Psoas muscle (tissue), 8 donors: ENCODE results near the gene CYSRT1. TPM values are rescaled to one million over a fixed set of nuclear protein-coding genes. Genes with fewer than 3 reads are reported as not detected.
"Not testable (repeated sequence)": the region's sequence is repeated elsewhere in the genome, so short reads cannot be mapped to it uniquely, and the experiment has no call there.

Experiments
- ATAC-seq, 4 donors: fragments of 200-7000 bp; cut with Tn5 transposase; one replicate each; pipeline ENCODE4 v1.9.1; 2020; ENCODE audit warnings: moderate library complexity in 3 of 4, mild to moderate bottlenecking in 2 of 4
- DNase-seq, 2 donors: peaks; one replicate each; pipeline ENCODE4 v3.0.0-alpha.2; 2020
- H3K27ac ChIP-seq: fragments of 200-600 bp; one replicate; pipeline ENCODE4 v1.8.0; 2022
- H3K27me3 ChIP-seq, 3 donors: fragments of 200-600 bp in 1 of 3; one replicate each; pipeline versions ENCODE4 v1.6.1 to v1.8.0; 2013 to 2022; ENCODE audit warnings: low read length in 2 of 3, mild to moderate bottlenecking in 2 of 3, moderate library complexity in 1 of 3; ENCODE audit not compliant: insufficient read depth in 3 of 3
- H3K36me3 ChIP-seq, 2 donors: fragments of 200-600 bp in 1 of 2; one replicate each; pipeline versions ENCODE4 v1.6.1 to v1.8.0; 2013 to 2022; ENCODE audit warnings: low read depth in 1 of 2, mild to moderate bottlenecking in 1 of 2, moderate library complexity in 1 of 2; ENCODE audit not compliant: insufficient read depth in 1 of 2
- H3K4me1 ChIP-seq: fragments of 200-600 bp; one replicate; pipeline ENCODE4 v1.8.0; 2022
- H3K4me3 ChIP-seq: fragments of 200-600 bp; one replicate; pipeline ENCODE4 v1.8.0; 2022; ENCODE audit warnings: mild to moderate bottlenecking
- H3K9me3 ChIP-seq: fragments of 200-600 bp; one replicate; pipeline ENCODE4 v1.8.0; 2022
- CTCF ChIP-seq: fragments of 200-600 bp; IDR thresholded peaks from one replicate; pipeline ENCODE4 v1.8.0; 2022; ENCODE audit warnings: antibody characterized with exemption
- WGBS, 3 donors: extraction: QIAGEN DNeasy Blood & Tissue Kit; methylation state at CpG; one replicate each; pipeline versions ENCODE4 v1.1.6 to v1.1.7; 2013; 5-methylcytosine and 5-hydroxymethylcytosine counted together
- intact Hi-C, 2 donors: fragments of 100-400 bp; cut with DNase I; formaldehyde crosslinking; loops; one replicate each; pipeline versions ENCODE4 v1.11.0 to v1.14.2; 2022
- polyA plus RNA-seq, 3 donors: library from polyadenylated mRNA; stranded (reverse); fragments of 200-250 nt; gene quantifications; one replicate each; pipeline ENCODE4 v1.2.3, GENCODE V29; 2013
- total RNA-seq, 4 donors: library from RNA; stranded (reverse); fragmentation: NEBNext Ultra II Directional in 2 of 4; extraction: Animal tissue kit (Norgen Biotek cat#: 25700) in 2 of 4; gene quantifications; one replicate each; pipeline versions ENCODE4 v1.2.1 to v1.2.4, GENCODE V29; 2021 to 2023
- donor health status: healthy with polysubstance abuse.
- donor health status: DM: no; HTN: no; CAD: no; lungs with moderate emphysema.
- donor health status: Bipolar disorder and iron deficiency.
- donor health status: healthy.
- donor health status: DM: yes; HTN: yes; CAD: no.
- donor health status: DM: no; HTN: no; CAD: no.
- donor health status: DM: no; HTN: no; CAD: no.
- donor health status: DM: yes; HTN: yes; CAD: no.

Gene CYSRT1
- total and polyA plus RNA-seq, 7 donors: 0.08 to 1.1 (median 0.25) TPM; not detected in 1

- 0 to 2% (median 1%) methylated on average over 48 to 67 of the region's 67 CpGs for WGBS, 3 donors
Measured at GRCh38 chr9:137240841-137241489, 16.0 kb downstream of the CYSRT1 start, which contains the start of gene TUBB4B. Gene TUBB4B, plus strand, starts transcription at chr9:137241287. Its CDS starts 74 bp downstream, at chr9:137241361.

GRCh38 chr9:137241490-137242268 lies 16.7 kb downstream of the CYSRT1 start:
- peak; percentile 79 to 88 for DNase-seq
- intact Hi-C loops: no loop called here
- H3K4me1 ChIP-seq: peaks cover 62% of the 10 kb centered on the region
- WGBS, 3 donors: 1 to 2% (median 1%) methylated on average over 36 to 83 of the region's 83 CpGs
- H3K9me3 ChIP-seq: no peaks in the 10 kb centered on the region
- peak overlapping the region; percentile 97 for H3K4me3 ChIP-seq
- H3K27ac ChIP-seq: peak overlapping the region; percentile 98
- no peak for TF ChIP-seq CTCF
- peak; percentile 23 to 48 (median 34) for ATAC-seq
- H3K36me3 ChIP-seq: peaks cover 0 to 23% of the 10 kb centered on the region in 2 donors
- no peaks in the 10 kb centered on the region for H3K27me3 ChIP-seq

More at GRCh38 chr9:137240841-137241489, 16.0 kb downstream of the CYSRT1 start, which contains the start of gene TUBB4B:
- peaks cover 0 to 23% of the 10 kb centered on the region in 2 donors for H3K36me3 ChIP-seq
- peak within 1 kb of the TSS; percentile 98 for H3K27ac ChIP-seq
- peaks cover 63% of the 10 kb centered on the region for H3K4me1 ChIP-seq
- intact Hi-C loops: no loop called here
- ATAC-seq (peak; percentile 80 to 90 (median 84)), DNase-seq (peak; percentile 100)
- H3K4me3 ChIP-seq: peak within 1 kb of the TSS; percentile 97
- H3K9me3 ChIP-seq: no peaks in the 10 kb centered on the region
- H3K27me3 ChIP-seq: no peaks in the 10 kb centered on the region
- TF ChIP-seq CTCF: no peak

- H3K4me3 ChIP-seq: peak overlapping the region; percentile 97
- H3K9me3 ChIP-seq: no peaks in the 10 kb centered on the region
- no peaks in the 10 kb centered on the region for H3K27me3 ChIP-seq
- no peak for TF ChIP-seq CTCF
- DNase-seq (no peak), ATAC-seq (no peak)
- H3K27ac ChIP-seq: peak overlapping the region; percentile 98
- intact Hi-C loops: no loop called here
- H3K4me1 ChIP-seq: peaks cover 55% of the 10 kb centered on the region
- peaks cover 0 to 23% of the 10 kb centered on the region in 2 donors for H3K36me3 ChIP-seq
- WGBS, 3 donors: 65 to 71% (median 66%) methylated on average over 36 of the region's 36 CpGs
Measured at GRCh38 chr9:137242269-137243203, 17.6 kb downstream of the CYSRT1 start.

GRCh38 chr9:137243266-137243625 lies 18.3 kb downstream of the CYSRT1 start:
- intact Hi-C loops, ATAC-seq, H3K27me3 ChIP-seq, H3K9me3 ChIP-seq, DNase-seq: not testable (repeated sequence)
- Histone ChIP-seq H3K4me1 (peaks cover 54% of the 10 kb centered on the region), H3K4me3 (peak overlapping the region; percentile 97), H3K27ac (peak overlapping the region; percentile 58), H3K36me3 (peaks cover 0 to 23% of the 10 kb centered on the region in 2 donors)
- WGBS, 3 donors: 88 to 95% (median 91%) methylated on average over 13 to 18 of the region's 18 CpGs
